Right lobe of liver (tissue), 4 donors: Measurements from ENCODE around the gene PDE10A.
"Not testable (repeated sequence)": the region's sequence is repeated elsewhere in the genome, so short reads cannot be mapped to it uniquely, and the experiment has no call there.

Experiments used
- POLR2A ChIP-seq: fragments of 450-650 bp; IDR thresholded peaks from one replicate; pipeline ENCODE4 v1.6.1; 2017; ENCODE audit warnings: antibody characterized with exemption, mild to moderate bottlenecking
- TF ChIP-seq, protein P1 (sequence below), 4 donors: fragments of 200-600 bp in 3 of 4; fragments of 450-650 bp in 1 of 4; IDR thresholded peaks; one replicate each; pipeline versions ENCODE4 v1.5.1 to v1.8.0; 2016 to 2022; ENCODE audit warnings: antibody characterized with exemption in 4 of 4, mild to moderate bottlenecking in 2 of 4
- donor health status: DM: no; HTN: no; CAD: no.
- donor health status: DM: no; HTN: no; CAD: no.
- donor health status: DM: no; HTN: yes; CAD: no.

GRCh38 chr6:165592947-165593346, 70.1 kb downstream of the PDE10A start:
- TF ChIP-seq POLR2A = not testable (repeated sequence)
- TF ChIP-seq, protein P1, sequence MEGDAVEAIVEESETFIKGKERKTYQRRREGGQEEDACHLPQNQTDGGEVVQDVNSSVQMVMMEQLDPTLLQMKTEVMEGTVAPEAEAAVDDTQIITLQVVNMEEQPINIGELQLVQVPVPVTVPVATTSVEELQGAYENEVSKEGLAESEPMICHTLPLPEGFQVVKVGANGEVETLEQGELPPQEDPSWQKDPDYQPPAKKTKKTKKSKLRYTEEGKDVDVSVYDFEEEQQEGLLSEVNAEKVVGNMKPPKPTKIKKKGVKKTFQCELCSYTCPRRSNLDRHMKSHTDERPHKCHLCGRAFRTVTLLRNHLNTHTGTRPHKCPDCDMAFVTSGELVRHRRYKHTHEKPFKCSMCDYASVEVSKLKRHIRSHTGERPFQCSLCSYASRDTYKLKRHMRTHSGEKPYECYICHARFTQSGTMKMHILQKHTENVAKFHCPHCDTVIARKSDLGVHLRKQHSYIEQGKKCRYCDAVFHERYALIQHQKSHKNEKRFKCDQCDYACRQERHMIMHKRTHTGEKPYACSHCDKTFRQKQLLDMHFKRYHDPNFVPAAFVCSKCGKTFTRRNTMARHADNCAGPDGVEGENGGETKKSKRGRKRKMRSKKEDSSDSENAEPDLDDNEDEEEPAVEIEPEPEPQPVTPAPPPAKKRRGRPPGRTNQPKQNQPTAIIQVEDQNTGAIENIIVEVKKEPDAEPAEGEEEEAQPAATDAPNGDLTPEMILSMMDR (IDR thresholded peaks at IDR 0.05) = not testable (repeated sequence)
